ENCODE results near the gene SOHLH1.

Gene SOHLH1

DNA sequence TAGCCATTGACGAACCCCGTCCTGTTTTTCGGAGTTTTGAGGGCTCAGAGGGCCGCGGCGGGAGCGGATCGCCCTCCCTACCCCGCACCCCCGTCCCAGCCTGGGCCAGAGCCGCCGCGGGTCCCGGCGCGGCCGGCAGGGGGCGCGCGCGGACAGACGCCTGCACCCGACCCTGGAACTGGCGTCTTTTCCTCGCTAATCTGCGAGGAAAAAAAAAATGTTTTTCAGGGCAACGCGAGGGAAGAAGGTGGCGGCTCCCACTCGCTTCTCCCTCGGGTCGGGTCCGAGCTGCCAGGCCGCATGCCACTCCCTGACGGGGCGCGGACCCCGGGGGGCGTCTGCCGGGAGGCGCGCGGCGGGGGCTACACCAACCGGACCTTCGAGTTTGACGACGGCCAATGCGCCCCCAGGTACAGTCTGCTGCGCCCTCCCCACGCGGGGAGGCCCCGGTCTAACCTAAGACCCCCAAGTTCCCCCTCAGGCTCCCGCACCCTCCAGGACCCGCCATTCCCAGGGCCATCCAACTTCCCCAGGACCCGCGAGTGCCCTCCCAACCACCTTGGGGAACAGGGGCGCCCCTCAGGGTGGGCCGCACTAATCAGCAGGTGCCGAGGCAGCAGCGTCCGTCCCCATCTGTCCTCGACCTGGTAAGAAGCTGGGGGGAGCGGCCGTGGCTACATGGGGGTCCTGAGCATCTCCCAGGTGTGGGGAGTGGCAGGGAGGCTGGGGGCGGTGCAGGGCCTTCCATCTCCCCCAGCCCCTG lies 2.9 kb upstream of the SOHLH1 start, which contains the start of gene KCNT1:
TSS of gene KCNT1 (plus strand) at position 227 of the 763 bp plus-strand sequence. CDS start at position 301, 74 bp downstream.
- DNase-seq, result no peak

- DNase-seq, result no peak
These were observed 2.0 kb upstream of the SOHLH1 start for GRCh38 chr9:135701067-135701958.

- no peak for DNase-seq
These were observed 1.2 kb upstream of the SOHLH1 start for GRCh38 chr9:135700525-135700924.

DNA sequence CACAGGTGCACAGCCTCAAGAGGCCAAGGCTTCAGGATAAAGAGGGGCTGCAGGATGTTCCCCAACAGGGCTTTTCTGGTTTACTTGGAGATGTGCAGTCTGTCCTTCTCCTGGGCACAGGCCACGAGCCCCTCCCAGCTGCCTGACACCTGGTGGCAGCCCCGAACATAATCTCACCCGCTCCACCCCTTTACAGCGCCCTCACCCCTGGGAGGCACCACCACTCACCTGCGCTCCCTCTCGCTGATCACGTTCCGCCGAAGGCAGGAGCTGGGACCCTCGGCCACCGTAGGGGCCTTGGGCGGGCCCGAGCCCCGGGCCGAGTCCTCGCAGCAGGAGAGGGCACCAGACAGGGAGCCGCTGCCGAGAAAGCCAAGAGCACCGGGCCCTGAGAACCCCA lies 514 bp downstream of the SOHLH1 start:
- no peak for DNase-seq

DNA sequence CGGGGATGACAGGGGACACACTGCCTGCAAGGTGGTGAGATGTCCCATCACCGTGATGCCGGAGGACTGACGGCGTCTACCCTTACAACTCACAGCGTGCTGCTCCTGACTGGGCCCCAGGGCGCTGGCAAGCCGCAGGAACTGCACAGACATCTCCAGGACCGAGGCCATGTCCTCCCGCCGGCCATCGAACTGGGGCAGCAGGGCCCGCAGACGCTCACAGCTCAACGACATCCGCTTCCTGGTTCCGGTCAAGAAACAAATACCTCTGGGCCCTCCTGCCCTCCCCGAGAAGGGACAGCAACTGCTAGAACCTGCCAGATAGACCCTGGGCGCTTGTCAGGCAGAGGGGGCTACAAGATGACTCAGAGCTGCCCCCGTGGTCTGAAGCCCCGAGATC lies 1.0 kb downstream of the SOHLH1 start:
- DNase-seq, result no peak

DNA sequence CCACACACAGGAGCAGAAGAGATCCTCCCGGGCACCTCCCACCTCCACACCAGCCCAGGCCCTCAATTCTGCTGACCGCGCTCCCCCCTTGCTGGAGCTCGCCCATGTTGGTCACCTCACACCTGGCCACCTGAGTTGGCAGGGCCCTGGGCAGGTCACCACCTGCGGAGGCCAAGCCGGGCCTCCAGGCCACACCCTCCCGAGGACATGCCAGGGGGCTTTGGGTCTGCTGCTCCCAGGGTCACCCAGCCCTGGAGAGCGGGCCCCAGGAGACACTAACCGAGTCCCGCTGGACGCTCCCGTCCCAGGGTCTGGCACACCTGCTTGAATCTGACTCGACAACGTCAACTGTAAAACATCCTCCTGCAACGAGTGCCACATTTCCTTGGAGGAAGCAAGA lies 2.1 kb downstream of the SOHLH1 start:
- no peak for DNase-seq

DNA sequence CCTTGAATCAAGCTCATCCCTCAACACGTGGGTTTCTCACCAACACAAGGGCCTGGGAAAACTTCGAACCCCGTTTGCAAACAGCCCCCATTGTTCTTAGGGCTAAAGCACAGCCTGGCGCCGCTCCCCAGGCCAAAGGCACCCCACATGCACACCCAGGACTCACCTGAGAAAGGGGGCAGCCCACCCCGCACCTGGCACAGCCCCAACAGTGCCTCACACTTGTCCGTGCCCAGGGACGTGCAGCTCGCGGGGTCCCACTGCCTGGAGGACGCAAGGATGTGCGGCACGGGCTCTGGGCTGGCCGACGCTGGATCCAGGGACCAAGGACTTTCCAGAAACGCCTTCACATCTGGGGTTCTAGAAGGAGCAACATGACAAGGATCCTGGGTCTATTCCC lies 2.8 kb downstream of the SOHLH1 start:
- DNase-seq, result no peak

DNA sequence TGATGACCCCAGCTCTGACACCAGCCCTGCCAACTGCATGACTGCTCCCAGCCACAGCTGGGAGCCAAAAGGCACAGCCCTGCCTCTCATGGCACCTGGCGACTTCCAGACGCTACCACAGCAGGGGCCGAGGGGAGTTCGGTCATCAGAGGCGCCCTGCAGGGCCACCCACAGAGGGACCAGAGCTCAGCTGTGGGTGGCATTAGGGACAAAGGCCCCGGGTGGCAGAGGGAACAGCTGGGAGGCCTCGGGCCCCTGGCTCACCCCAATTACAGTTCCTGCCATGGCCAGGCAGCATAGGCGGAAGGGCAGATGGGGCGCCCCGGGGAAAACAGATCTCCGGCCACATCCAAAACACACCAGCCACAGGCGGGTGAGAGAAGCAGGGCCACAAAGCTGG lies 3.6 kb downstream of the SOHLH1 start:
- DNase-seq, result no peak

DNA sequence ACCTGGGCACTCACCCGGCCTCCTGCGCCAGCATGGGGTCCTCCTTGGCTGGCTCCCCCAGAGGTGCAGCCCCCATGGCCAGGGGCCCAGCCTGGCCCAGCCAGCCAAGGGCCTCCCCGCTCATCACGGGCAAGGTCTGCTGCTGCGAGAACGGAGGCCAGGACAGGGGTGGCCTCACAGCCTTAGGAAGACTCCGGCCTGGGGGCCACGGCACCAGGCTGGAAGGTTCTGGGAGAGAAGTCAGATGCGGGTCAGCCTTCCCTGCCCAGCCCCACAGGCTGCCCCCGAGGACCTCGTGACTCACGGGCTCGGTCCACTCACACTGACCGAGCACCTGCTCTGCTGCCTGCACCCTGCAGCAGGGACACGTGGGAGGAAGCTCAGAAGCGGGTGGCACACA lies 4.2 kb downstream of the SOHLH1 start:
- DNase-seq, result no peak

DNA sequence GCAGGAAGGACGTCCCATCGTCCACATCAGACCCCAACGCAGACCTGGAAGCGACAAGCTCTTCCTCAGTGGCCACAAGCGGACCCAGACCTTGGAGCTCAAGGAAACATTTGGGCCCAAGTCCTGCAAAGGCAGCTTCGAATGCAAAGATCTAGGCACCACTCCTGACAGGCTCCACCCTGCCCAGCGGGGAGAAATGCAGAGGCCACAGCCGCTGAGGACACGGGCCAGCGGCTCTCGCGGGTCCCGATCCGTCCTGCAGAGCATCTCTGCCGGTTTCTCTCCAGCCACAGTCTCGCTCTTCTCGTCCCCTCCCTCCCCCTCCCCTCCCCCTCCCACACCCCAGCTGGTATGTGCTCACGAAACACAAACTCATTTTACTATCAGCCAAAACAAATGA lies 4.9 kb downstream of the SOHLH1 start:
- no peak for DNase-seq

DNA sequence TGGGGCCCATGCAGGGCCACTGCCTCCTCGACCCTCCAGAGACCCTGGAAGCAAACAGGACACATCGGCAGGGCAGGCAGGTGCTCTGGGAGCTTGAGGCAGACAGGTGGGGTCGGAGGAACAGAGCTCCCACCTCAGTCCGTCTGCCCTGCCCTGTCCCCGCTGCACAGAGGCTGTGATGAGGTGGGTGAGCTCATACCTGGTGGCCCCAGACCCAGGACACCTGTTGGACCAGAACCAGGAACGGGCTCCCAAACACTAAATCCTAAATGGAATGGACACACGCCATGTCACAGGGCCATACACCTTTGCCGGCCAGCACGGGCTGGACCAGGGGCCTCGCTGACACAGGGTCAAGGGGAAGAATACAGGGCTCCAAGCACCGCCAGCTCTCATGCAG lies 5.5 kb downstream of the SOHLH1 start:
- no peak for DNase-seq

DNA sequence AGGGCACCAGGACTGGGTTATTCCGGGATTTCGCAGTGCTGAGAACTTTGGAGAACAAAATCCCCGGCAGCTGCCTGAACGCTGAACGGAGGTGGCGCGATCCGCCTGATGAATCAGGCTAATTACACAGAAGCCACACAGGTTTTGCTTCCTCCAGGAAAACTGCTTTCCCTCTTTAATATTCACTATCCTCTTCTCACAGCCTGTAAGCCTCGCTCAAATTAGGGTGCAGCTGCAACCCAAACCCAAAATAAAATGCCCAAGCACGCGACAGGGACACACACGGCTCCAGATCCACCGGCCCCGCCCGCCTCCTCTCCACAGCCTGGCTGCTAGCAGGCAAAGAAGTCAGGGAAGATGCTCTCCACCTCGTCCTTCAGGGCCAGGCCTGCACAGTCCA lies 6.0 kb downstream of the SOHLH1 start:
- no peak for DNase-seq

DNA sequence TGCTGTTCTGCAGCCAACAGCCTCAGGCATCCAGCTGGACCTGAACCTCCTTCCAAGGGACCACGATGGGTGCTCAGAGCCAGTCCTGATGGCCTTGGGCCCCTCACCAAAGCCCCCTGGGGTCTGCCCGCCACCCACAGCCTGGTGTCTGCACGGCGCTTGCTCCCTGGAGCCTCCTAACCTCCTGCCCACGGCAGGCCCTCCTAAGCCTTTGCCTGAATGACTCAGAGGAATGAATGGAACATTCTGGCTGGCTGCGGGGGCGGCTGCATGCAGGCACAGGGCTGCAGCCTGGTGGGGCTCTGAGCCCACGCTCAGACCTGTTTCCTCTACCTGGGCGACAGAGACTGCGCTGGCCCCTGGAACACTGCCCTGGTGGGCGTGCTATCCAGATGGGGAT lies 6.9 kb downstream of the SOHLH1 start:
- DNase-seq, result no peak

GRCh38 chr9:135690836-135691570 lies 8.3 kb downstream of the SOHLH1 start:
- no peak for DNase-seq

GRCh38 chr9:135689011-135689410 lies 10.3 kb downstream of the SOHLH1 start:
- DNase-seq, result no peak

GRCh38 chr9:135687216-135687615 lies 12.1 kb downstream of the SOHLH1 start:
- no peak for DNase-seq

GRCh38 chr9:135684691-135685090 lies 14.6 kb downstream of the SOHLH1 start:
- DNase-seq, result no peak

DNA sequence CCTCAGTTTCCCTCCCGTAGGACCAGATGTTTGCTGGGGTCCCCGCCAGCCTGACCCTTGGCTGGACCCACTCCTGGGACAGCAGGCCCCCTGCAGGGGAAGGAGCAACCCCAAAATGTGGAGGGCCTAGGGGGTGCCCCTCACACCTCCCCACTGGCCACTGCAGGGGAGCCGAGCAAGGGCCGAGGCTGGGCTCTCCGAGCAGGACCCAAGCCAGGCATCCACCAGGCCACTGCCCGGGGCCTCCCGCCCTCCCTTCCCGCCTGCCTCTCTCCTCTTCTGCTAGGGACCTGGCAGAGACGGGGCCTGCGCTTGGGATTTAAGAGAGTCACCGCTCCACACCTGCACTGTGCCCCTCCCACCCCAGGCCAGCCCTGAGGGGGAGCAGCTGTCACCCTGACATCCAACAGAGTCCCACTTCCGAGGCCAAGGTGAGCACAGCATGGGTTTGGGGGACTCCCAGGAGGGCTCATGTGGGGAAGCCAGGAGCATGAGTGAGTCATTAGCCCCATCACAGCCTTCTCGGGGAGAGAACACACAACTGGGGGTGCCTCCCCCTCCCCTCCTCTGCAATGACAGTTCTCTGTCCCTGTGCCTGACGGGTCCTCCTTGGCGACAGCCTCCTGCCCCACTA lies 15.8 kb downstream of the SOHLH1 start:
- DNase-seq, result no peak

DNA sequence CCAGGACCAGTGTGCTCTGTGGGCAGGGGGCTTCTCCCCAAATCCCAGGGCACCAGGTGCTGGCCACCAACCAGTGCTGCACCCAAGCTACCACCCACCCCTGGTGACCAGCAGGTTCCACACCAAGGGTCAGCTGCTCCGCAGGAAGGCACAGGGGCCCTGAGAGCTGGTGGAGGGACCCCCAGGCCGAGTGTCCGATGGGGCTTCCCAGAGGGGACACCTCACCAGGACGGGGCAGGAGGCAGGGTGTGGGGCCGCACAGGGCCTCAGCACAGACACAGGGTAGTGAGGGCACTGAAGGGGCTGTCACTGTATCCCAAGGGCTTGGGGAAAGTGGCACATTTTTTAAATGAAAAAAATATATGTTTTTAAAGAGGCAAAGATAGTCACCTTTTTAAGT lies 18.1 kb downstream of the SOHLH1 start:
- DNase-seq, result no peak

- DNase-seq, result no peak
These were observed 19.2 kb downstream of the SOHLH1 start for GRCh38 chr9:135680056-135680455.

DNA sequence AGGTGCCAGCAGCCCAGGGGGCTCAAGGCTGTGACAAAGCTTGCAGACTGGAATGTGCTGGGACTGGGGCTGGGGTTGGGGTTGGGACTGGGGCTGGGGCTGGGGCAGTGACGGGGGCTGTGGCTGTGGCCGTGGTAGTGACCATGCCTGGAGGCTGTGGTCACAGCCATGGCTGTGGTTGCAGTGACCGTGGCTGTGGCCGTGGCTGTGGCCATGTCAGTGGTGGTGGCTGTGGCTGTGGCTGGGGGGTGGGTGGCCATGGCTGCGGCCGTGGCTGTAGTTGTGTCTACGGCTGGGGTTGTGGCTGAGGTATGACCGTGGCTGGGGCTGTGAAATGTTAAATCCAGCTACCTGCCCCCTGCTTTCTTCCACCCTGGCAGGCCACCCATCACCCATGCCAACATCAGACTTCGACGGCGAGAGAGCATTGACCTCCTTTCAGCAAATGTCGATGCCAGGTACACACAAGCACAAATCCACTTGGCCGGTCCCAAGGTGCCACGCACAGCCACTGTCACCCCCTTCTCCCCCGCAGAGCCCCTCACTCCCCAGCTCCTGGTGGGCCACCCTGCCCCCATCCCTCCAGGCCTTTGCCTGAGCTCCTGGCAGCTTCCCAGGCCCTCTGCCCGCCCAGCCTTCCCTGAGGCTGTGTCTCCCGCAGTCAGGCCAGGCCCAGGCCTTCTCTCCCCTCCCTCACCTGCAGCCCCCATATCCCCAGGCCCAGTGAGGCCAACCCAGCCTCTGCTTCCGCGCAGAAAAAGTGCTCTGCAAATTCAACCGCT lies 20.9 kb downstream of the SOHLH1 start:
- DNase-seq, result no peak

DNA sequence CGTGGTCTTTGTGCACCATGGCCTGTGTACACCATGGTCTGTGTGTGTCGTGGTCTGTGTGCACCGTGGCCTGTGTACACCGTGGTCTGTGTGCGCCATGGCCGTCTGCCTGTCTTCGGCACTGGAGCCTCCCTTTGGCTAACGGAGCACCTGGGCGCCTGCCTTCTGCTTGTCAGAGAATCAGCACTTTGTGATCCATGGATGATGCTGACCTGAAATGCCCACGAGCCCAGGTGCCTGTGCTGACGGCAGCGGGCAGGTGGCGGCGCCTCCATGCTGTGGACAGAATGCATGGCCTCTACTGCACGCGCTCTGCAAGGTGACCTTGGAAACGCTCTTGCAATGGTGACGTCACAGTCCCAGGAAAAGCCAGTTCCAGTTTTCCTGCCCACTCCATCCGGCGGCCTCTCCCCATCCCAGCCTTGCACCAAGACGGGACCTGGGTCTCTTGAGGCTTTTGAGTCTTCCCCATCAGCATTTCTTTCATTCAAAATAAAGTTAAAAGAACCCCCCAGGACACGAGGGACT lies 21.6 kb downstream of the SOHLH1 start:
- no peak for DNase-seq
